PFSK-1 (cell line): ENCODE results near the gene ADSL.

Source experiments
- POLR2AphosphoS5 ChIP-seq: IDR thresholded peaks from 2 replicates; pipeline ENCODE4 v1.6.1; 2012; ENCODE audit warnings: low read depth, mild to moderate bottlenecking, control low read depth, low read length, moderate library complexity
- REST ChIP-seq, 2 experiments: IDR thresholded peaks; 2 replicates each; pipeline versions ENCODE4 v1.6.1 to v1.8.0; 2011 to 2012; ENCODE audit warnings: low read depth in 2 of 2, low read length in 2 of 2, control low read depth in 1 of 2, inconsistent platforms in 1 of 2, mild to moderate bottlenecking in 1 of 2, moderate library complexity in 1 of 2; ENCODE audit not compliant: insufficient read depth in 1 of 2
- SIN3A ChIP-seq: IDR thresholded peaks from 2 replicates; pipeline ENCODE4 v1.6.1; 2012; ENCODE audit warnings: mild to moderate bottlenecking, low read length, moderate library complexity, borderline replicate concordance; ENCODE audit not compliant: insufficient read depth

GRCh38 chr22:40407021-40407761 lies 60.9 kb downstream of the ADSL start:
- TF ChIP-seq POLR2AphosphoS5, result no peak
- TF ChIP-seq SIN3A, result no peak
- no peak for TF ChIP-seq REST (IDR thresholded peaks at IDR 0.05; ENCODE audit: insufficient read depth in 1 of 2, low read depth in 2 of 2, low read length in 2 of 2)
